Kidney (tissue), 14 donors: ENCODE measurements around the gene ALDH1A2. TPM values are rescaled to one million over a fixed set of nuclear protein-coding genes. Genes with fewer than 3 reads are reported as not detected.

ENCODE experiments used
- DNase-seq, 5 donors: peaks; one replicate each; pipeline ENCODE4 v3.0.0-alpha.2; 2013 to 2020
- FAIRE-seq: peaks from 2 replicates; lab custom pipeline; 2012; peaks lifted over from hg19 to GRCh38; lab: Jason Lieb, UNC
- H3K27ac ChIP-seq, 2 donors: one replicate each; pipeline ENCODE4 v1.7.0; 2013; ENCODE audit warnings: low read depth in 2 of 2, low read length in 2 of 2, inconsistent platforms in 1 of 2
- H3K27me3 ChIP-seq: one replicate; pipeline ENCODE4 v1.7.1; 2013; ENCODE audit warnings: low read length, inconsistent platforms; ENCODE audit not compliant: control insufficient read depth, insufficient read depth
- H3K36me3 ChIP-seq, 3 donors: one replicate each; pipeline versions ENCODE4 v1.7.0 to v1.7.1; 2013; ENCODE audit warnings: low read length in 3 of 3, control low read depth in 1 of 3, inconsistent platforms in 1 of 3; ENCODE audit not compliant: insufficient read depth in 3 of 3, control insufficient read depth in 2 of 3
- H3K4me1 ChIP-seq, 3 donors: one replicate each; pipeline versions ENCODE4 v1.7.0 to v1.7.1; 2013; ENCODE audit warnings: low read length in 3 of 3, inconsistent platforms in 1 of 3, low read depth in 1 of 3; ENCODE audit not compliant: control insufficient read depth in 2 of 3, insufficient read depth in 2 of 3
- H3K4me3 ChIP-seq, 3 donors: one replicate each; pipeline versions ENCODE4 v1.7.0 to v1.8.1; 2013; ENCODE audit warnings: low read length in 3 of 3, control low read depth in 1 of 3, inconsistent platforms in 1 of 3
- H3K9ac ChIP-seq, 3 donors: one replicate each; pipeline versions ENCODE4 v1.7.0 to v1.7.1; 2013; ENCODE audit warnings: low read length in 3 of 3, control low read depth in 1 of 3, inconsistent platforms in 1 of 3
- H3K9me3 ChIP-seq, 3 donors: one replicate each; pipeline versions ENCODE4 v1.7.0 to v1.7.1; 2013; ENCODE audit warnings: low read length in 3 of 3, control low read depth in 1 of 3, inconsistent platforms in 1 of 3; ENCODE audit not compliant: control insufficient read depth in 2 of 3, insufficient read depth in 1 of 3
- intact Hi-C: fragments of 100-400 bp; cut with DNase I; formaldehyde crosslinking; loops from one replicate; pipeline ENCODE4 v1.11.1; 2022
- polyA plus RNA-seq: library from polyadenylated mRNA; stranded (reverse); fragments of 350-450 nt; fragmentation: Illumina TruSeq; extraction: RNeasy Lipid Tissue Mini Kit (QIAGEN cat#74804); gene quantifications from one replicate; pipeline ENCODE4 v1.2.3, GENCODE V29; 2014; ENCODE audit warnings: low read depth, low replicate concordance; ENCODE audit not compliant: insufficient read depth
- total RNA-seq: library from RNA; stranded (reverse); fragmentation: NEBNext Ultra II Directional; extraction: Animal tissue kit (Norgen Biotek cat#: 25700); gene quantifications from one replicate; pipeline ENCODE4 v1.2.1, GENCODE V29; 2021
- TF ChIP-seq, protein P1 (sequence below): IDR thresholded peaks from 3 replicates; pipeline ENCODE4 v1.5.1; 2012; ENCODE audit warnings: mild to moderate bottlenecking, moderate library complexity, borderline replicate concordance; ENCODE audit not compliant: insufficient read depth; ENCODE audit errors: extremely low read depth
- donor health status: control.
- donor health status: control.
- donor health status: control.
- donor health status: control.
- donor health status: control.
- donor health status: DM: yes; HTN: yes; CAD: no.
- donor health status: Normal renal cell carcinoma (clear cell type).

The ALDH1A2 gene
- total and polyA plus RNA-seq, 2 donors from 2014 or later = 24.4 to 113 TPM

DNA sequence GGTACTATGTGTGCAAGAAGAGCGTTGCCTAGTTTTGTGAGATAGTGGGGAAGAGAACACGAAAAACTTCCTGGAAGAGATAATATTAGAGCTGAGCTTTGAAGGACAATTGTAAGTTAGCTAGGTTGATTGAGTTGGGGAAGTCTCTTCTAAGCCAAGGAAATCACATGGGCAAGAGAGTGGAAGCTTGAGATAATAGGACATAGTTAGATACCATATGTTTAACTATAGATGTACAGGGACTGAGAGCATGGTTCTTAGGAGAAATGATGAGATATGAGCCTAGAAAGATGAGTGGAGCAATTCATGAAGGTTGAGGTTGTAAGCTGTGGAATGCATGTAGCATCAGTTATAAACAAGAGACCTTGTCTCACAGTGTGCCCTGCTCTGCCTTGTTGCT is 42.6 kb upstream of the ALDH1A2 start:
- no peak for FAIRE-seq
- Histone ChIP-seq H3K36me3 (no peaks in the 10 kb centered on the region), H3K27ac (no peak overlapping the region), H3K27me3 (no peaks in the 10 kb centered on the region), H3K4me3 (no peak overlapping the region), H3K4me1 (no peaks in the 10 kb centered on the region), H3K9ac (no peak overlapping the region), H3K9me3 (no peaks in the 10 kb centered on the region)
- DNase-seq = no peak
- intact Hi-C loops = no loop called here
- TF ChIP-seq, protein P1, sequence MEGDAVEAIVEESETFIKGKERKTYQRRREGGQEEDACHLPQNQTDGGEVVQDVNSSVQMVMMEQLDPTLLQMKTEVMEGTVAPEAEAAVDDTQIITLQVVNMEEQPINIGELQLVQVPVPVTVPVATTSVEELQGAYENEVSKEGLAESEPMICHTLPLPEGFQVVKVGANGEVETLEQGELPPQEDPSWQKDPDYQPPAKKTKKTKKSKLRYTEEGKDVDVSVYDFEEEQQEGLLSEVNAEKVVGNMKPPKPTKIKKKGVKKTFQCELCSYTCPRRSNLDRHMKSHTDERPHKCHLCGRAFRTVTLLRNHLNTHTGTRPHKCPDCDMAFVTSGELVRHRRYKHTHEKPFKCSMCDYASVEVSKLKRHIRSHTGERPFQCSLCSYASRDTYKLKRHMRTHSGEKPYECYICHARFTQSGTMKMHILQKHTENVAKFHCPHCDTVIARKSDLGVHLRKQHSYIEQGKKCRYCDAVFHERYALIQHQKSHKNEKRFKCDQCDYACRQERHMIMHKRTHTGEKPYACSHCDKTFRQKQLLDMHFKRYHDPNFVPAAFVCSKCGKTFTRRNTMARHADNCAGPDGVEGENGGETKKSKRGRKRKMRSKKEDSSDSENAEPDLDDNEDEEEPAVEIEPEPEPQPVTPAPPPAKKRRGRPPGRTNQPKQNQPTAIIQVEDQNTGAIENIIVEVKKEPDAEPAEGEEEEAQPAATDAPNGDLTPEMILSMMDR = no peak

DNA sequence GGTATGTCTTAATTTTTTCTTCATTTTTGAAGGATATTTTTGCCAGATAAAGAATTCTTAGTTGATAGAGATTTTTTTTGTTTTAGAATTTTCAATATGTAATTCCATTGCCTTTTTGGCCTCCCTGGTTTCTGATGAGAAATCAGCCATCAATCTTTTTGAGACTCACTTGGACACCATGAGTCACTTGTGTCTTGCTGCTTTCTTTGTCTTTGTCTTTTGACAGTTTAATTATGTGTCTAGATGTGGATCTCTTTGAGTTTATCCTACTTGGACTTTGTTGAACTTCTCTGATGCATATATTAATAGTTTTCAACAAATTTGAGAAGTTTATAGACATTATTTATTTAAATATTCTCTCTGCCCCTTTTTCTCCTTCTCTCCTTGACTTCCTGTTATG is 38.0 kb upstream of the ALDH1A2 start:
- no peak for FAIRE-seq
- DNase-seq = no peak
- Histone ChIP-seq H3K9ac (no peak overlapping the region), H3K4me3 (no peak overlapping the region), H3K36me3 (no peaks in the 10 kb centered on the region), H3K27me3 (no peaks in the 10 kb centered on the region), H3K27ac (no peak overlapping the region), H3K4me1 (no peaks in the 10 kb centered on the region), H3K9me3 (no peaks in the 10 kb centered on the region)
- intact Hi-C loops = no loop called here
- TF ChIP-seq, protein P1 = no peak

DNA sequence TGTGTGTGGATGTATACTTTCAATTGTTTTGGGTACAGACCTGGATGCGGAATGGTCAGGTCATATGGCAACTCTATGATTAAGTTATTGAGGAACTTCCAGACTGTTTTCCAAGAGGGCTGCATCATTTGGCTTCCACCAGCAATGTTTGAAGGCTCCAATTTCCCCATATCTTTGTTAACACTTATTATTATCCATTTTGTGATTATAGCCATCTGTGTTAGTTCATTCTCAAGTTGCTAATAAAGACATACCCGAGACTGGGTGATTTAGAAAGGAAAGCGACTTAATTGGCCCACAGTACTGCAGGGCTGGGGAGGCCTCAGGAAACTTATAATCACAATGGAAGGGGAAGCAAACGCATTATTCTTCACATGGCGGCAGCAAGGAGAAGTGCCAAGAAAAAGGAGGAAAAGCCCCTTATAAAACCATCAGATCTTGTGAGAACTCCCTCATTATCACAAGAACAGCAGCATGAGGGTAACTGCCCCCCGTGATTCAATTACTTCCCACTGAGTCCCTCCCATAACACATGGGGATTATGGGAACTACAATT is 31.1 kb upstream of the ALDH1A2 start:
- H3K4me3 ChIP-seq = no peak overlapping the region
- no peaks in the 10 kb centered on the region for H3K36me3 ChIP-seq
- TF ChIP-seq, protein P1 = no peak
- FAIRE-seq (no peak), DNase-seq (no peak)
- H3K9ac ChIP-seq = no peak overlapping the region
- no peak overlapping the region for H3K27ac ChIP-seq
- no peaks in the 10 kb centered on the region for H3K27me3 ChIP-seq
- intact Hi-C loops = no loop called here
- H3K4me1 ChIP-seq = no peaks in the 10 kb centered on the region
- peaks cover 0 to 2% (median 0%) of the 10 kb centered on the region in 3 donors for H3K9me3 ChIP-seq

DNA sequence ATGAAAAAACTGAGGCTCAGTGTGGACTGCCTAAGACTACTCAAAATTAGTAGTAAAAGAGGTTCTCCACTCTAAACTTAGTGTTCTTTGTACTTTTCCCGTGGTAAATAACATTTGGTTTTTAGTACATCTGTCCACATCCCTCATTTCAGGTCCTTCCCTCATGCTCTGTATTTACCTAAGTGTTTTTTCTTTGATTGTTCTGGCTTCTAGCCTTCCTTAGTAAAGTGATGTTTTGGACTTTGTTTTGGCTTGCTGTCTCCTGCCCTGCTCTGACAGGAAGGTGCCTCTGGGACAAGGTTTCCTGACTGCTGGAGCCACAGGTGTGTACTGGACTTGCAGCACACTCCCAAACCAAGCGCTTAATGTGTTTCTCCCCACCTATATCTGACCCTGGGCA is 29.9 kb upstream of the ALDH1A2 start:
- peak in 1 of 5 donors; percentile 14 for DNase-seq
- H3K27me3 ChIP-seq = no peaks in the 10 kb centered on the region
- TF ChIP-seq, protein P1 = no peak
- H3K27ac ChIP-seq = no peak overlapping the region
- H3K9me3 ChIP-seq = peaks cover 0 to 2% (median 0%) of the 10 kb centered on the region in 3 donors
- H3K9ac ChIP-seq = no peak overlapping the region
- intact Hi-C loops = no loop called here
- H3K4me3 ChIP-seq = no peak overlapping the region
- H3K36me3 ChIP-seq = no peaks in the 10 kb centered on the region
- FAIRE-seq = no peak
- no peaks in the 10 kb centered on the region for H3K4me1 ChIP-seq
